Neutrophil (primary cell): Measurements from ENCODE around the gene PYDC1.

ENCODE experiments used
- H3K27ac ChIP-seq: fragments of 200-600 bp; sonication (generic); 2 replicates; pipeline ENCODE4 v1.5.1; 2016; ENCODE audit warnings: mild to moderate bottlenecking, moderate library complexity
- H3K27me3 ChIP-seq: fragments of 200-600 bp; sonication (generic); 2 replicates; pipeline ENCODE4 v1.6.0; 2016; ENCODE audit warnings: mild to moderate bottlenecking
- H3K36me3 ChIP-seq: fragments of 200-600 bp; sonication (generic); 2 replicates; pipeline ENCODE4 v1.5.1; 2017
- H3K4me1 ChIP-seq, 2 experiments: fragments of 200-600 bp in 1 of 2; sonication (generic) in 1 of 2; 1 replicate in 1 of 2; 2 replicates in 1 of 2; pipeline versions ENCODE4 v1.5.1 to v1.6.1; 2013 to 2016; ENCODE audit warnings: low read depth in 1 of 2, low read length in 1 of 2, mild to moderate bottlenecking in 1 of 2, moderate library complexity in 1 of 2; ENCODE audit not compliant: control insufficient read depth in 1 of 2, insufficient read depth in 1 of 2
- H3K4me3 ChIP-seq, 2 experiments: fragments of 200-600 bp in 1 of 2; sonication (generic) in 1 of 2; 1 replicate in 1 of 2; 2 replicates in 1 of 2; pipeline ENCODE4 v1.5.1; 2013 to 2016; ENCODE audit warnings: low read depth in 1 of 2, low read length in 1 of 2, mild to moderate bottlenecking in 1 of 2, moderate library complexity in 1 of 2
- H3K9me3 ChIP-seq: fragments of 200-600 bp; sonication (generic); 2 replicates; pipeline ENCODE4 v1.5.1; 2016
- TF ChIP-seq, protein P1 (sequence below): fragments of 200-600 bp; sonication (generic); IDR thresholded peaks from 2 replicates; pipeline ENCODE4 v1.5.1; 2016; ENCODE audit warnings: antibody characterized with exemption

The PYDC1 gene

DNA sequence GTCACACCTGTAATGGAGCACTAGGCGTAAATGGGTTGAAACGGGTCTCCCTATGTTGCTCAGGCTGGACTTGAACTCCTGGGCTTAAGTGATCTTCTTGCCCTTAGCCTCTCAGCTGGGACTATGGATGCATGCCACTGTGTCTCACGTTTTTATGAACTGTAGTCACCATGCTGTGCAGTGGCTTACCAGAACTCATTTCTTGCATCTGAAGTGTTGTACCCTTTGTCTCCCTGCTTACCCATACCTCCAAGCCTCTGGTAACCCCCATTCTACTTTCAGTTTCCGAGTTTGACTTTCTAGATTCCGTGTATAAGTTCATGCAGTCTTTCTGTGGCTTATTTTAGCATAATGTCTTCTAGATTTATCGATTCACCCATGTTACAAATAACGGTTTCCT, 22.0 kb downstream of the PYDC1 start:
- peaks cover 33 to 40% of the 10 kb centered on the region in 2 experiments for H3K4me1 ChIP-seq
- peaks cover 92% of the 10 kb centered on the region for H3K36me3 ChIP-seq
- no peaks in the 10 kb centered on the region for H3K27me3 ChIP-seq
- TF ChIP-seq, protein P1, sequence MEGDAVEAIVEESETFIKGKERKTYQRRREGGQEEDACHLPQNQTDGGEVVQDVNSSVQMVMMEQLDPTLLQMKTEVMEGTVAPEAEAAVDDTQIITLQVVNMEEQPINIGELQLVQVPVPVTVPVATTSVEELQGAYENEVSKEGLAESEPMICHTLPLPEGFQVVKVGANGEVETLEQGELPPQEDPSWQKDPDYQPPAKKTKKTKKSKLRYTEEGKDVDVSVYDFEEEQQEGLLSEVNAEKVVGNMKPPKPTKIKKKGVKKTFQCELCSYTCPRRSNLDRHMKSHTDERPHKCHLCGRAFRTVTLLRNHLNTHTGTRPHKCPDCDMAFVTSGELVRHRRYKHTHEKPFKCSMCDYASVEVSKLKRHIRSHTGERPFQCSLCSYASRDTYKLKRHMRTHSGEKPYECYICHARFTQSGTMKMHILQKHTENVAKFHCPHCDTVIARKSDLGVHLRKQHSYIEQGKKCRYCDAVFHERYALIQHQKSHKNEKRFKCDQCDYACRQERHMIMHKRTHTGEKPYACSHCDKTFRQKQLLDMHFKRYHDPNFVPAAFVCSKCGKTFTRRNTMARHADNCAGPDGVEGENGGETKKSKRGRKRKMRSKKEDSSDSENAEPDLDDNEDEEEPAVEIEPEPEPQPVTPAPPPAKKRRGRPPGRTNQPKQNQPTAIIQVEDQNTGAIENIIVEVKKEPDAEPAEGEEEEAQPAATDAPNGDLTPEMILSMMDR, result no peak
- no peaks in the 10 kb centered on the region for H3K9me3 ChIP-seq
- no peak overlapping the region for H3K4me3 ChIP-seq
- H3K27ac ChIP-seq, result peak overlapping the region; percentile 89

DNA sequence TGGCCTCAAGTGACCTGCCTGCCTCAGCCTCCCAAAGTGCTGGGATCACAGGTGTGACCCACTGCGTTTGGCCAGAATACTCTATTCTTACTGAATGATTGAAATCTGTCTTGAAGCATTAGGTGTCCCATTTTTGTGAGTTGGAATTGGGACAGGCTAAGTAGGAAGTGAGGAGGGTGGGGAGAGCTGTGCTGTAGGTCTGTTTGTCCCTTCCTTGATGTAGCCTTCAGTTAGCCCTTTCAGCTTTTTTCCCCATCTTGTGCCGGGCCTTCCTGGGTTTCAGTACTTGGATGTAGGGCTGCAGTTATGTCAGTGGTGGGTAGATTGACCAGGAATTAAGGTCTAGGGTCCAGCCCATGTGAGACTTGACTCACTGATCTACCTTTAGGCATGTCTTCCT, 23.1 kb downstream of the PYDC1 start:
- Histone ChIP-seq H3K27ac (no peak overlapping the region), H3K36me3 (peaks cover 92% of the 10 kb centered on the region), H3K4me3 (no peak overlapping the region), H3K27me3 (no peaks in the 10 kb centered on the region), H3K9me3 (no peaks in the 10 kb centered on the region), H3K4me1 (peaks cover 25 to 29% of the 10 kb centered on the region in 2 experiments)
- TF ChIP-seq, protein P1, result no peak

DNA sequence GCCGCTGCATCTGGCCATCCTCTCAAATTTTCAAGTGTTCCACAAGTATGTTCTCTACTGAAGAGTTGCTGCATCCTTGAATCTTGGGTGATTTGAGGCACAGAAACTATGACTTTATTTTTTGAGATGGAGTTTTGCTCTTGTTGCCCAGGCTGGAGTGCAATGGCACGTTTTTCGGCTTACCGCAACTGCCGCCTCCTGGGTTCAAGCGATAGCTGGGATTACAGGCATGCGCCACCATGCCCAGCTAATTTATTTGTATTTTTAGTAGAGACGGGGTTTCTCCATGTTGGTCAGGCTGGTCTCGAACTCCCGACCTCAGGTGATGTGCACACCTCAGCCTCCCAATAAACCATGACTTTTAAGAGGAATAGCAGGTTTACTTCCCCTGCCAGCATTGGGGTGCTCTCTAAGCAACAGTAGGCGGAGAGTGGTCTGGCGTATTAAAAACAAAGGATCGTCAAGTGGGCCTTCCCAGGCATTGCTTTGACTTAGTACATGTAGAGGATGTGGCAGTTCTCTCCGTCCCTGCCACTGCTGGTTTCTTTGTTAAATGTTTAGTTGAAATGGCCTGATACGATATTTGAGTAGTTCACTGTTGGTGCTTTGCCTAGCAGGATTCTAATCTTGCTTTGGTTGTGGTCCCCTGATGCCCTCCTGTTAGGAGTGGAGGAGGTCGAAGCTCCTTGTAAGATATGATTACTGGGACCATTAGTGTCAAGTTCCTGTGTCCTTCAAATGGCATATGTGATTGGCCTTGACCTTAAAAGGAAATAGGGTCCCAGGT, 23.9 kb downstream of the PYDC1 start:
- peak overlapping the region; percentile 4 for H3K27ac ChIP-seq
- no peak overlapping the region for H3K4me3 ChIP-seq
- TF ChIP-seq, protein P1, result no peak
- H3K9me3 ChIP-seq, result no peaks in the 10 kb centered on the region
- peaks cover 16 to 21% of the 10 kb centered on the region in 2 experiments for H3K4me1 ChIP-seq
- peaks cover 94% of the 10 kb centered on the region for H3K36me3 ChIP-seq
- H3K27me3 ChIP-seq, result no peaks in the 10 kb centered on the region

DNA sequence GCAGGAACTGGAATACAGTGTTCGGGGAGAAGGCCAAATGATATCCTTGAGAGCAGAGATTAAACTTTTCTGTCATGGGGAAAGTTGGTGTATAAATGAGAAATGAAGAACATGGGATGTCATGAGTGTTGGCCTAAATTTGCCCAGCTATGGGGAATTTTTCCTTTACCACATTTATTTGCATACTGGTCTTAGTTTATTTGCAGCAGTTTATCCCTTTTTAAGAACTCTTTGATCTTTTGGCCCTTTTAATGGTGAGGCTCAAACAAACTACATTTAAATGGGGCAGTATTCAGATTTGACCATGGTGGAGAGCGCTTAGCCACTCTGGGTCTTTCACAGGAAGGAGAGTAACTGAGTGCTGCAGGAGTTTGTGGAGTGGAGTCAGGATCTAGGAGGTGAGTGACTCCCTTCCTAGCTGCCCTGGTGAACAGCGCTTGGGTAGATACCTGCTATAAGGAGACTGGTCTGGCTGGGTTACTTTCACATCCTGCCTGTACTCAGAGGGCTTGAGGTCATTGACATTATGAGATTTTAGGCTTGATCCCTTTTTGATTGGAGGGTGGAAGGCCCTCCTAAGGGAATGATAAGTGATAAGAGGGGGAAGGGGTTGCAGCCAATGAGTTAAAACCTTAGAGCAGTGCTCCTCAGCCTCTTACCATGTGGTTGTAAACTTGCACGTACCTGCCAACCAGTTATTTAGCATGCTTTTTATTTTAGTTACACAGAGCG, 25.1 kb downstream of the PYDC1 start:
- Histone ChIP-seq H3K27ac (peak overlapping the region; percentile 6), H3K9me3 (no peaks in the 10 kb centered on the region), H3K27me3 (no peaks in the 10 kb centered on the region), H3K36me3 (peaks cover 96% of the 10 kb centered on the region), H3K4me1 (peaks cover 16 to 17% of the 10 kb centered on the region in 2 experiments), H3K4me3 (no peak overlapping the region)
- TF ChIP-seq, protein P1, result no peak

DNA sequence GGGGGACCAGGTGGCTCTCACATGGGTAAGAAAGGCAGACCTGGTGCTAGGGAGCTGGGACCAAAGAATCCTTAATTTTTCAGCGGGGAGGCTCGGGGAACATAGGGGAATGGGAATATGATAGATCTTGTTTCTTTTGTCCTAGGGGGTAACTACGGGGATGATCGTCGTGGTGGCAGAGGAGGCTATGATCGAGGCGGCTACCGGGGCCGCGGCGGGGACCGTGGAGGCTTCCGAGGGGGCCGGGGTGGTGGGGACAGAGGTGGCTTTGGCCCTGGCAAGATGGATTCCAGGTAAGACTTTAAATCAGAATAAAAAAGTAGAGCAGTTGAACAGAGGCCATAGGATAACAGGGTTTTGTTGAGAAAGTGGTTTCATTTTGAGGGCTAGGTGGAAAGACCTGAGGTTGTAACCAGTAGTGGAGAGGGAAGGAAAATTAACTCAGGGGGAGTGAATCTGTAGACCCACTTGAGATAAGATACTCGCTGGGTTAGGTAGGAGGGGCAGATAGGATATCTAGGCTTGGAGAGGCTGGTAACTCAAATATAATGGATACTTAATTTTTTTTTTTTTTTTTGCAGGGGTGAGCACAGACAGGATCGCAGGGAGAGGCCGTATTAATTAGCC, 26.0 kb downstream of the PYDC1 start:
- Histone ChIP-seq H3K27ac (no peak overlapping the region), H3K36me3 (peaks cover 96% of the 10 kb centered on the region), H3K4me1 (peaks cover 16 to 17% of the 10 kb centered on the region in 2 experiments), H3K4me3 (no peak overlapping the region), H3K27me3 (no peaks in the 10 kb centered on the region), H3K9me3 (no peaks in the 10 kb centered on the region)
- TF ChIP-seq, protein P1, result no peak
